H1 (cell line): ENCODE results near the gene RADX. TPM values are rescaled to one million over a fixed set of nuclear protein-coding genes. Genes with fewer than 3 reads are reported as not detected.

Experiments used
- polyA plus RNA-seq, 7 experiments: library from polyadenylated mRNA; depleted of rRNA in 3 of 7; stranded (reverse) in 5 of 7; unstranded in 2 of 7; fragments of >200 nt in 5 of 7; fragments of 200-250 nt in 2 of 7; gene quantifications; 1 replicate in 5 of 7; 2 replicates in 1 of 7; 4 replicates in 1 of 7; pipeline versions ENCODE4 v1.2.1 to v1.2.3, GENCODE V29; 2011 to 2013; ENCODE audit warnings: missing spikeins in 2 of 7, mixed read lengths in 2 of 7
- total RNA-seq: library from RNA; stranded (reverse); fragmentation: NEBNext Ultra II Directional; extraction: Animal tissue kit (Norgen Biotek cat#: 25700); gene quantifications from 2 replicates; pipeline ENCODE4 v1.2.1, GENCODE V29; 2021
- TF ChIP-seq, protein P1 (sequence below): fragments of 300-600 bp; sonication (generic); IDR thresholded peaks from 2 replicates; pipeline ENCODE4 v1.7.1; 2012; ENCODE audit warnings: low read length, moderate library complexity, mild to moderate bottlenecking, inconsistent platforms; ENCODE audit not compliant: insufficient replicate concordance

Gene RADX
- total and polyA plus RNA-seq, 2 of the 8 experiments (the other 6 are each of a cell fraction or from before 2014, with no cell fraction given) = 1.7 to 4.5 TPM

- TF ChIP-seq, protein P1, sequence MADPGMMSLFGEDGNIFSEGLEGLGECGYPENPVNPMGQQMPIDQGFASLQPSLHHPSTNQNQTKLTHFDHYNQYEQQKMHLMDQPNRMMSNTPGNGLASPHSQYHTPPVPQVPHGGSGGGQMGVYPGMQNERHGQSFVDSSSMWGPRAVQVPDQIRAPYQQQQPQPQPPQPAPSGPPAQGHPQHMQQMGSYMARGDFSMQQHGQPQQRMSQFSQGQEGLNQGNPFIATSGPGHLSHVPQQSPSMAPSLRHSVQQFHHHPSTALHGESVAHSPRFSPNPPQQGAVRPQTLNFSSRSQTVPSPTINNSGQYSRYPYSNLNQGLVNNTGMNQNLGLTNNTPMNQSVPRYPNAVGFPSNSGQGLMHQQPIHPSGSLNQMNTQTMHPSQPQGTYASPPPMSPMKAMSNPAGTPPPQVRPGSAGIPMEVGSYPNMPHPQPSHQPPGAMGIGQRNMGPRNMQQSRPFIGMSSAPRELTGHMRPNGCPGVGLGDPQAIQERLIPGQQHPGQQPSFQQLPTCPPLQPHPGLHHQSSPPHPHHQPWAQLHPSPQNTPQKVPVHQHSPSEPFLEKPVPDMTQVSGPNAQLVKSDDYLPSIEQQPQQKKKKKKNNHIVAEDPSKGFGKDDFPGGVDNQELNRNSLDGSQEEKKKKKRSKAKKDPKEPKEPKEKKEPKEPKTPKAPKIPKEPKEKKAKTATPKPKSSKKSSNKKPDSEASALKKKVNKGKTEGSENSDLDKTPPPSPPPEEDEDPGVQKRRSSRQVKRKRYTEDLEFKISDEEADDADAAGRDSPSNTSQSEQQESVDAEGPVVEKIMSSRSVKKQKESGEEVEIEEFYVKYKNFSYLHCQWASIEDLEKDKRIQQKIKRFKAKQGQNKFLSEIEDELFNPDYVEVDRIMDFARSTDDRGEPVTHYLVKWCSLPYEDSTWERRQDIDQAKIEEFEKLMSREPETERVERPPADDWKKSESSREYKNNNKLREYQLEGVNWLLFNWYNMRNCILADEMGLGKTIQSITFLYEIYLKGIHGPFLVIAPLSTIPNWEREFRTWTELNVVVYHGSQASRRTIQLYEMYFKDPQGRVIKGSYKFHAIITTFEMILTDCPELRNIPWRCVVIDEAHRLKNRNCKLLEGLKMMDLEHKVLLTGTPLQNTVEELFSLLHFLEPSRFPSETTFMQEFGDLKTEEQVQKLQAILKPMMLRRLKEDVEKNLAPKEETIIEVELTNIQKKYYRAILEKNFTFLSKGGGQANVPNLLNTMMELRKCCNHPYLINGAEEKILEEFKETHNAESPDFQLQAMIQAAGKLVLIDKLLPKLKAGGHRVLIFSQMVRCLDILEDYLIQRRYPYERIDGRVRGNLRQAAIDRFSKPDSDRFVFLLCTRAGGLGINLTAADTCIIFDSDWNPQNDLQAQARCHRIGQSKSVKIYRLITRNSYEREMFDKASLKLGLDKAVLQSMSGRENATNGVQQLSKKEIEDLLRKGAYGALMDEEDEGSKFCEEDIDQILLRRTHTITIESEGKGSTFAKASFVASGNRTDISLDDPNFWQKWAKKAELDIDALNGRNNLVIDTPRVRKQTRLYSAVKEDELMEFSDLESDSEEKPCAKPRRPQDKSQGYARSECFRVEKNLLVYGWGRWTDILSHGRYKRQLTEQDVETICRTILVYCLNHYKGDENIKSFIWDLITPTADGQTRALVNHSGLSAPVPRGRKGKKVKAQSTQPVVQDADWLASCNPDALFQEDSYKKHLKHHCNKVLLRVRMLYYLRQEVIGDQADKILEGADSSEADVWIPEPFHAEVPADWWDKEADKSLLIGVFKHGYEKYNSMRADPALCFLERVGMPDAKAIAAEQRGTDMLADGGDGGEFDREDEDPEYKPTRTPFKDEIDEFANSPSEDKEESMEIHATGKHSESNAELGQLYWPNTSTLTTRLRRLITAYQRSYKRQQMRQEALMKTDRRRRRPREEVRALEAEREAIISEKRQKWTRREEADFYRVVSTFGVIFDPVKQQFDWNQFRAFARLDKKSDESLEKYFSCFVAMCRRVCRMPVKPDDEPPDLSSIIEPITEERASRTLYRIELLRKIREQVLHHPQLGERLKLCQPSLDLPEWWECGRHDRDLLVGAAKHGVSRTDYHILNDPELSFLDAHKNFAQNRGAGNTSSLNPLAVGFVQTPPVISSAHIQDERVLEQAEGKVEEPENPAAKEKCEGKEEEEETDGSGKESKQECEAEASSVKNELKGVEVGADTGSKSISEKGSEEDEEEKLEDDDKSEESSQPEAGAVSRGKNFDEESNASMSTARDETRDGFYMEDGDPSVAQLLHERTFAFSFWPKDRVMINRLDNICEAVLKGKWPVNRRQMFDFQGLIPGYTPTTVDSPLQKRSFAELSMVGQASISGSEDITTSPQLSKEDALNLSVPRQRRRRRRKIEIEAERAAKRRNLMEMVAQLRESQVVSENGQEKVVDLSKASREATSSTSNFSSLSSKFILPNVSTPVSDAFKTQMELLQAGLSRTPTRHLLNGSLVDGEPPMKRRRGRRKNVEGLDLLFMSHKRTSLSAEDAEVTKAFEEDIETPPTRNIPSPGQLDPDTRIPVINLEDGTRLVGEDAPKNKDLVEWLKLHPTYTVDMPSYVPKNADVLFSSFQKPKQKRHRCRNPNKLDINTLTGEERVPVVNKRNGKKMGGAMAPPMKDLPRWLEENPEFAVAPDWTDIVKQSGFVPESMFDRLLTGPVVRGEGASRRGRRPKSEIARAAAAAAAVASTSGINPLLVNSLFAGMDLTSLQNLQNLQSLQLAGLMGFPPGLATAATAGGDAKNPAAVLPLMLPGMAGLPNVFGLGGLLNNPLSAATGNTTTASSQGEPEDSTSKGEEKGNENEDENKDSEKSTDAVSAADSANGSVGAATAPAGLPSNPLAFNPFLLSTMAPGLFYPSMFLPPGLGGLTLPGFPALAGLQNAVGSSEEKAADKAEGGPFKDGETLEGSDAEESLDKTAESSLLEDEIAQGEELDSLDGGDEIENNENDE = no peak
Measured at GRCh38 chrX:106711375-106711774, 99.6 kb downstream of the RADX start (continued).
